HG03558 (cell line): ENCODE data around the gene ZPR1.
"Not testable (repeated sequence)": the region's sequence is repeated elsewhere in the genome, so short reads cannot be mapped to it uniquely, and the experiment has no call there.

Experiments used
- ATAC-seq: cut with Tn5 transposase; IDR thresholded peaks from one replicate; pipeline ENCODE4 v1.9.1; 2021; ENCODE audit warnings: moderate number of reproducible peaks; ENCODE audit not compliant: unreplicated experiment; ENCODE audit errors: extremely low read depth

Gene ZPR1

GRCh38 chr11:116787786-116788486 is at the start of gene ZPR1:
TSS of gene ZPR1 (minus strand) at chr11:116788023. CDS start at chr11:116787990, 33 bp downstream.
- ATAC-seq = no peak

GRCh38 chr11:116836632-116836991 is 48.8 kb upstream of the ZPR1 start:
- no peak for ATAC-seq

GRCh38 chr11:116835791-116836631 is 48.2 kb upstream of the ZPR1 start:
- ATAC-seq = no peak

- ATAC-seq = no peak
Observed at GRCh38 chr11:116835042-116835772, 47.4 kb upstream of the ZPR1 start.

- ATAC-seq = not testable (repeated sequence)
Observed at GRCh38 chr11:116834535-116835041, 46.8 kb upstream of the ZPR1 start.

GRCh38 chr11:116833816-116834534 is 46.2 kb upstream of the ZPR1 start:
- ATAC-seq = no peak

GRCh38 chr11:116833491-116833815 is 45.6 kb upstream of the ZPR1 start:
- no peak for ATAC-seq

GRCh38 chr11:116832350-116833290 is 44.8 kb upstream of the ZPR1 start:
- ATAC-seq = no peak

GRCh38 chr11:116831790-116832349 is 44.0 kb upstream of the ZPR1 start:
- no peak for ATAC-seq

- ATAC-seq = no peak
Observed at GRCh38 chr11:116830184-116830912, 42.5 kb upstream of the ZPR1 start.

GRCh38 chr11:116829525-116830183 is 41.8 kb upstream of the ZPR1 start, which contains the start of gene APOC3:
TSS of gene APOC3 (plus strand) at chr11:116829907. CDS start at chr11:116830583, 676 bp downstream.
- ATAC-seq = no peak

GRCh38 chr11:116828632-116829524 is 41.1 kb upstream of the ZPR1 start:
- ATAC-seq = no peak

GRCh38 chr11:116827461-116827860 is 39.6 kb upstream of the ZPR1 start:
- ATAC-seq = no peak

- no peak for ATAC-seq
Observed at GRCh38 chr11:116826751-116827431, 39.1 kb upstream of the ZPR1 start.

GRCh38 chr11:116825854-116826750 is 38.3 kb upstream of the ZPR1 start:
- ATAC-seq = no peak
